Trophoblast cell (in vitro differentiated cells and primary cell): ENCODE data around the gene HMCES.
A peak's percentile ranks its signal among the peaks of the same experiment; 100 is the strongest.

Experiments
- DNase-seq, 2 donors: peaks; one replicate each; pipeline ENCODE4 v3.0.0-alpha.2; 2016
- H2AFZ ChIP-seq: 2 replicates; pipeline ENCODE4 v1.6.1; 2013; ENCODE audit warnings: low read length, moderate library complexity, mild to moderate bottlenecking; ENCODE audit not compliant: insufficient read depth, poor library complexity
- H2AK5ac ChIP-seq: 2 replicates; pipeline ENCODE4 v1.6.1; 2013; ENCODE audit warnings: mild to moderate bottlenecking, low read length
- H2BK120ac ChIP-seq: 2 replicates; pipeline ENCODE4 v1.6.1; 2013; ENCODE audit warnings: low read length, mild to moderate bottlenecking, moderate library complexity; ENCODE audit not compliant: insufficient read depth, poor library complexity
- H2BK12ac ChIP-seq: 2 replicates; pipeline ENCODE4 v1.6.1; 2013; ENCODE audit warnings: mild to moderate bottlenecking, low read length, moderate library complexity
- H2BK5ac ChIP-seq: 2 replicates; pipeline ENCODE4 v1.6.1; 2013; ENCODE audit warnings: low read length, low read depth, moderate library complexity, mild to moderate bottlenecking; ENCODE audit not compliant: poor library complexity
- H3K14ac ChIP-seq: 2 replicates; pipeline ENCODE4 v1.6.1; 2013; ENCODE audit warnings: mild to moderate bottlenecking, low read length
- H3K18ac ChIP-seq: 2 replicates; pipeline ENCODE4 v1.6.1; 2013; ENCODE audit warnings: mild to moderate bottlenecking, low read length
- H3K23ac ChIP-seq: 2 replicates; pipeline ENCODE4 v1.6.1; 2013; ENCODE audit warnings: low read length
- H3K27ac ChIP-seq: 2 replicates; pipeline ENCODE4 v1.5.1; 2013; ENCODE audit warnings: low read depth, mild to moderate bottlenecking, inconsistent platforms, low read length, moderate library complexity
- H3K27me3 ChIP-seq: 2 replicates; pipeline ENCODE4 v1.6.1; 2013; ENCODE audit warnings: inconsistent platforms, mild to moderate bottlenecking, low read length, moderate library complexity; ENCODE audit not compliant: insufficient read depth
- H3K36me3 ChIP-seq, 2 experiments: 1 replicate in 1 of 2; 2 replicates in 1 of 2; pipeline ENCODE4 v1.6.1; 2013; ENCODE audit warnings: low read length in 2 of 2, mild to moderate bottlenecking in 2 of 2, moderate library complexity in 1 of 2; ENCODE audit not compliant: insufficient read depth in 2 of 2, control insufficient read depth in 1 of 2
- H3K4ac ChIP-seq: 2 replicates; pipeline ENCODE4 v1.6.1; 2013; ENCODE audit warnings: low read depth, mild to moderate bottlenecking, low read length, moderate library complexity
- H3K4me1 ChIP-seq, 2 experiments: 1 replicate in 1 of 2; 2 replicates in 1 of 2; pipeline ENCODE4 v1.6.1; 2013; ENCODE audit warnings: low read length in 2 of 2, mild to moderate bottlenecking in 2 of 2, moderate library complexity in 1 of 2; ENCODE audit not compliant: insufficient read depth in 2 of 2, control insufficient read depth in 1 of 2
- H3K4me2 ChIP-seq: 2 replicates; pipeline ENCODE4 v1.6.1; 2013; ENCODE audit warnings: inconsistent platforms, mild to moderate bottlenecking, low read length, moderate library complexity
- H3K4me3 ChIP-seq: 2 replicates; pipeline ENCODE4 v1.5.1; 2013; ENCODE audit warnings: mild to moderate bottlenecking, low read depth, low read length, inconsistent platforms
- H3K79me1 ChIP-seq: one replicate; pipeline ENCODE4 v1.6.1; 2013; ENCODE audit warnings: low read length
- H3K79me2 ChIP-seq: 2 replicates; pipeline ENCODE4 v1.6.1; 2013; ENCODE audit warnings: low read length, mild to moderate bottlenecking; ENCODE audit not compliant: control insufficient read depth, insufficient read depth, poor library complexity
- H3K9ac ChIP-seq: 2 replicates; pipeline ENCODE4 v1.6.1; 2013; ENCODE audit warnings: mild to moderate bottlenecking, low read length
- H3K9me3 ChIP-seq: 2 replicates; pipeline ENCODE4 v1.6.1; 2013; ENCODE audit warnings: low read depth, mild to moderate bottlenecking, control low read depth, inconsistent platforms, low read length; ENCODE audit not compliant: insufficient read depth
- H4K12ac ChIP-seq: 2 replicates; pipeline ENCODE4 v1.6.1; 2013; ENCODE audit warnings: low read depth, mild to moderate bottlenecking, low read length, moderate library complexity
- H4K8ac ChIP-seq: 2 replicates; pipeline ENCODE4 v1.6.1; 2013; ENCODE audit warnings: low read depth, mild to moderate bottlenecking, low read length, moderate library complexity
- H4K91ac ChIP-seq: one replicate; pipeline ENCODE4 v1.6.1; 2013; ENCODE audit warnings: low read depth, mild to moderate bottlenecking, low read length, moderate library complexity
- WGBS: extraction: QIAGEN DNeasy Blood & Tissue Kit; methylation state at CpG from one replicate; pipeline ENCODE4 v1.1.7; 2013; ENCODE audit warnings: missing lambda C conversion rate; ENCODE audit not compliant: insufficient read length, insufficient coverage; ENCODE audit errors: extremely low coverage; 5-methylcytosine and 5-hydroxymethylcytosine counted together

Gene HMCES

GRCh38 chr3:129343643-129344360, 65.1 kb downstream of the HMCES start:
- H3K36me3 ChIP-seq = no peaks in the 10 kb centered on the region
- H4K8ac ChIP-seq = peak overlapping the region; percentile 42
- no peak overlapping the region for H4K12ac ChIP-seq
- DNase-seq = peak; percentile 33 to 62
- H3K4me3 ChIP-seq = peak overlapping the region; percentile 36
- H2BK120ac ChIP-seq = peak overlapping the region; percentile 27
- no peaks in the 10 kb centered on the region for H3K79me1 ChIP-seq
- H3K27ac ChIP-seq = no peak overlapping the region
- H3K79me2 ChIP-seq = peaks cover 2% of the 10 kb centered on the region
- H3K23ac ChIP-seq = no peak overlapping the region
- no peak overlapping the region for H3K4ac ChIP-seq
- H3K9ac ChIP-seq = no peak overlapping the region
- H4K91ac ChIP-seq = peak overlapping the region; percentile 25
- WGBS = no CpG with 5 or more reads among the region's 39 CpGs
- no peak overlapping the region for H2BK5ac ChIP-seq
- H3K4me2 ChIP-seq = peak overlapping the region; percentile 63
- no peak overlapping the region for H2AK5ac ChIP-seq
- peak overlapping the region; percentile 25 for H2AFZ ChIP-seq
- peaks cover 7% of the 10 kb centered on the region for H3K9me3 ChIP-seq
- no peaks in the 10 kb centered on the region for H3K27me3 ChIP-seq
- H3K18ac ChIP-seq = peak overlapping the region; percentile 69
- H3K14ac ChIP-seq = peak overlapping the region; percentile 65
- peaks cover 16 to 18% of the 10 kb centered on the region in 2 experiments for H3K4me1 ChIP-seq
- peak overlapping the region; percentile 29 for H2BK12ac ChIP-seq

DNA sequence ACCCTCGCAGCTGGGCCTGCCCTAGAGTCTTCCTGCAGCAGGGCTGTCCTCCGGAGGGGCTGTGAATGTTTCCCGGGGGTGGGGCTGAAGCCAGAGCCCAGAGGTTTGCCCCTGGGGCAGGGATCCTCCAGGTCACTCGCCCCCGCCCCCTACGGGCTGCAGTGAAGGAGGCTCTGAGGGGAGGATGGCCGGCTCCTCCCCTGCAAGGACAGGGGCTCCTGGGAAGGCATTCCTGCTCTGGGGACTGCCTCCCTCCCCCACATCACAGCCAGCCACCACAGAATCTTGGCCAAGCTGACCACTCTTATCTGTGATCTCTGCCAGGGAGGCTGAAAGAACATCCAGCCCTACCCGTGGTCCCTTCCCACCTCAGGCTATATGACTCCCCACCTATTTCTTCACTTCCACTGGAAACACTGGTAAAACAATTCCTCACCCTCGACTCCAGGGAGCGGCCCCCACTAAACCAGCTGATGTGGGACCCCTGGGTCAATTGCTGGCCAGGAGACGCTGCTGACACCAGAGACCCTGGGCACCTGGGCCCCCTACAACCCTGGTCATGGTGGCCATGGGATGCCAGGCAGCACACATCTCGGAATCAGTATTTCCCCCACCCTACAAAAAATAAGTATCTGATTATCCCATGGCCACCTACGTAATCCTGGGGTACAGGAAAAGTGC, 66.0 kb downstream of the HMCES start:
- Histone ChIP-seq H3K79me1 (no peaks in the 10 kb centered on the region), H2BK5ac (no peak overlapping the region), H3K9me3 (peaks cover 7% of the 10 kb centered on the region), H3K27me3 (no peaks in the 10 kb centered on the region), H3K79me2 (peaks cover 2% of the 10 kb centered on the region), H3K4me1 (peaks cover 16 to 18% of the 10 kb centered on the region in 2 experiments), H3K27ac (no peak overlapping the region), H2BK120ac (no peak overlapping the region), H3K18ac (no peak overlapping the region), H4K91ac (no peak overlapping the region), H3K23ac (no peak overlapping the region), H3K4me3 (no peak overlapping the region), H2AFZ (no peak overlapping the region), H2AK5ac (no peak overlapping the region), H3K4me2 (peak overlapping the region; percentile 63), H2BK12ac (peak overlapping the region; percentile 39), H3K14ac (no peak overlapping the region), H3K36me3 (no peaks in the 10 kb centered on the region), H3K4ac (no peak overlapping the region), H4K12ac (no peak overlapping the region), H3K9ac (no peak overlapping the region), H4K8ac (no peak overlapping the region)
- peak; percentile 12 to 47 for DNase-seq
- WGBS = no CpG with 5 or more reads among the region's 13 CpGs

DNA sequence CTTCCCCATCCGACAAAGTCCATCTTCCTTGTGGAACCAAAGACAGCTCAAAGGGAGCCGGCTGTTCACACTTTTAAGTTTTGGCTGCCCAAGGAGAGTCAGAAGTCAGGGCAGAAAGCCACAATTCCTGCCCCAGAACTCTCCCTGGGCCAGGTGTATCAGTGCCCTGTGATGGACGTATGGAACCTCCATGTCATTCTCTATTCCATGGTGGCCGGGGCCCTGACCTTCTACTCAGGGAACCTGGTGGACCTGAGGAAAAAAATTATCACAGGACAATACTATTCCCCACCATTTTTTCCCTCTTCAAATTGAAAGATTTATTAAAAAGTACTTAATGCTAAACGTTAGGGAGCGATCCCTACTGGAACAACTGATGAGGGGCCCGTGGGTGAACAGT, 66.6 kb downstream of the HMCES start:
- no peak for DNase-seq
- Histone ChIP-seq H3K27me3 (no peaks in the 10 kb centered on the region), H2AFZ (no peak overlapping the region), H3K14ac (no peak overlapping the region), H3K4me1 (peaks cover 16 to 18% of the 10 kb centered on the region in 2 experiments), H2BK12ac (peak overlapping the region; percentile 39), H3K23ac (no peak overlapping the region), H2BK5ac (no peak overlapping the region), H3K18ac (no peak overlapping the region), H3K4ac (no peak overlapping the region), H3K4me3 (no peak overlapping the region), H3K9me3 (peaks cover 7% of the 10 kb centered on the region), H2AK5ac (no peak overlapping the region), H3K79me1 (no peaks in the 10 kb centered on the region), H3K79me2 (peaks cover 2% of the 10 kb centered on the region), H3K9ac (no peak overlapping the region), H3K4me2 (no peak overlapping the region), H3K27ac (no peak overlapping the region), H4K12ac (no peak overlapping the region), H2BK120ac (no peak overlapping the region), H4K8ac (no peak overlapping the region), H4K91ac (no peak overlapping the region), H3K36me3 (no peaks in the 10 kb centered on the region)
- WGBS = no CpG with 5 or more reads among the region's 7 CpGs

GRCh38 chr3:129345971-129346370, 67.3 kb downstream of the HMCES start:
- Histone ChIP-seq H2AFZ (no peak overlapping the region), H4K8ac (no peak overlapping the region), H3K23ac (no peak overlapping the region), H3K27ac (no peak overlapping the region), H3K4me1 (peaks cover 16 to 18% of the 10 kb centered on the region in 2 experiments), H3K27me3 (no peaks in the 10 kb centered on the region), H3K4me3 (no peak overlapping the region), H4K12ac (no peak overlapping the region), H2BK12ac (no peak overlapping the region), H3K4me2 (no peak overlapping the region), H3K36me3 (no peaks in the 10 kb centered on the region), H3K18ac (no peak overlapping the region), H3K4ac (no peak overlapping the region), H3K14ac (no peak overlapping the region), H3K9ac (no peak overlapping the region), H3K79me2 (peaks cover 2% of the 10 kb centered on the region), H2AK5ac (no peak overlapping the region), H3K9me3 (peaks cover 3% of the 10 kb centered on the region), H2BK5ac (no peak overlapping the region), H4K91ac (no peak overlapping the region), H3K79me1 (no peaks in the 10 kb centered on the region), H2BK120ac (no peak overlapping the region)
- WGBS = no CpG with 5 or more reads among the region's 3 CpGs
- DNase-seq = no peak
